DND-41 (cell line): ENCODE data around the gene MANBA.
"Not testable (repeated sequence)": the region's sequence is repeated elsewhere in the genome, so short reads cannot be mapped to it uniquely, and the experiment has no call there.

Source experiments
- CTCF ChIP-seq: IDR thresholded peaks from 2 replicates; pipeline ENCODE4 v1.5.1; 2012; ENCODE audit warnings: borderline replicate concordance, low read length, moderate library complexity, mild to moderate bottlenecking; ENCODE audit not compliant: poor library complexity, severe bottlenecking; ENCODE audit errors: extremely low read depth
- EZH2 ChIP-seq: IDR thresholded peaks from 3 replicates; pipeline ENCODE4 v1.6.1; 2012; ENCODE audit warnings: borderline replicate concordance, low read depth, mild to moderate bottlenecking, moderate library complexity, low read length, inconsistent platforms; ENCODE audit not compliant: severe bottlenecking

DNA sequence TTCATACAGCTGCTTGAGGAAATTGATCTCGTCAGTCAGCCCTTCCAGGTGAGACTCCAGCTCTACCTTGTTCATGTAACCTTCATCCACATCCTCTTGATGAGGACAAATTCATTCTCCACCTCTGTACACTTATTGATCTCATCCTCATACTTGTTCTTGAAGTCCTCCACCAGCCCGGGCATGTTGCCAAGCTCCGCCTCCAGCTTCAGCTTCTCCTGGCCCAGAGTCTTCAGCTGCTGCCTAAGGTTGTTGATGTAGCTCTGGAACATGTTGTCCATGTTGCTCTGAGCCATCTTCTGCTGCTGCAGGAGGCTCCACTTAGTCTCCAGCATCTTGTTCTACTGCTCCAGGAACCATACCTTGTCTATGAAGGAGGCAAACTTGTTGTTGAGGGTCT, 31.3 kb downstream of the MANBA start:
- TF ChIP-seq CTCF, EZH2: not testable (repeated sequence)
